T47D (cell line): ENCODE measurements around the gene GNG5.
A peak's percentile ranks its signal among the peaks of the same experiment; 100 is the strongest.
"Not testable (repeated sequence)": the region's sequence is repeated elsewhere in the genome, so short reads cannot be mapped to it uniquely, and the experiment has no call there.

Experiments used
- DNase-seq, 2 experiments: peaks; one replicate each; pipeline versions ENCODE4 v3.0.0 to v3.0.0-alpha.2; 2011 to 2012; ENCODE audit warnings: low read depth in 1 of 2, low spot score in 1 of 2
- JUND ChIP-seq: IDR thresholded peaks from 2 replicates; pipeline ENCODE4 v1.6.1; 2012; ENCODE audit warnings: low read depth
- in situ Hi-C: cut with HindIII; loops from 2 replicates; pipeline ENCODE4 v1.10.0; 2016; ENCODE audit warnings: low sequenced_read_pairs, low pct_unique_long_range_greater_than_20kb

The GNG5 gene

DNA sequence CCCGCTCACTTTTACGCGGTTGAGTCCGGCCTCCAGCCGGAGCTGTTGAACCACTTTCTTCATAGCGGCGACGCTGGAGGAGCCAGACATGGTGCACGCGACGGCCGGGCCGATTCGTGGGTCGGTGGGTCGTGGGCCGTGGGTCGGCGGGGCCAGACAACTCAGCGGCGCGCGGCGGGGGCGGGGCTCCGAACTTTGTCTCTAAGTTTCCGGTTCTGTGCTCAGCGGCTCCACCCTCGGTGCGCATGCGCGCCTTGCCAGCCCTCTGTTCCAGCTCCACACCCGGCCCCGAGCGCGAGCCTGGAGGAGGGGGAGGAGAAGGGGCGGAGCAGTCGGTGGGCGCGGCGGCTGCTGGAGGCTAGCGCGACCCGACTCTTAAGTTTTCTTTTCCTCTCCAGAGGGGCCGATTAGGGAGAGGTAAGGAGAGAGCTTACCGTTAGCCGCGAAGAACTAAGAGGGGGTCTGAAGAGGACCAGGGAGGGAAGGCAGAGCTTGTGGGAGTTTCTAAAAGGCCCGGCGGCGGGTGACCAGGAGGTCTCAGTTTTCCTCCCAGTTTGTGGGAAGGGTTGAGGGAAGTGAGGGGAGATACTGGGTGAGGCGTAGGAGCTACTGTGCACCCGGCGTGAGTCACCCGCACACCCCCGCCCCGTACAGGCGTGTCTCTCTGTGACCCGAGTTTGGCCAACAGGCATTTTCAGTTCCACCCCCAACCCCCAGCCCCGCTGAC lies at the start of gene GNG5, which contains the start of gene SPATA1:
TSS of gene GNG5 (minus strand) at position 580 of the 727 bp plus-strand sequence. CDS start at position 90, 490 bp downstream.
TSS of gene SPATA1 (plus strand) at position 385 of the 727 bp plus-strand sequence. CDS start 9,974 bp downstream, outside the sequence.
- DNase-seq = peak; percentile 84 to 94
- TF ChIP-seq JUND = no peak
- in situ Hi-C loops = no loop called here

DNA sequence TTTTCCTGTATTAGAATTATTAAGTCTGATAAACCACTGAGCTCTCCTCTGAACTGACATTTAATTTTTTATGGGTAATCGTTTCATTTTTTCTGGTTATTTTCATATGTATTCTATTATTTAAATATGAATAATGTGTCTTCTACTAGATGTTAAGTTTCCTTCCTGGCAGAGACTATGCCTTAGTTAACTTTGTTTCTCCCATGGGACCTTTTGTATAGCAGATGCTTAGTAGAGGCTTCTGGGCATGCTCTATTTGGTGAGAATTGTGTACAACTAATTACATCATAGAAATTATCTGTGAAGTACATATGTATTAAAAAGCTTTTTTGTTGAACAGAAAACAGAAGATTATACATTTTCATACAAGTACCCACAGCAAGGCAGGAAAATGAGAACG lies 44.4 kb upstream of the GNG5 start:
- in situ Hi-C loops = no loop called here
- no peak for TF ChIP-seq JUND
- no peak for DNase-seq

DNA sequence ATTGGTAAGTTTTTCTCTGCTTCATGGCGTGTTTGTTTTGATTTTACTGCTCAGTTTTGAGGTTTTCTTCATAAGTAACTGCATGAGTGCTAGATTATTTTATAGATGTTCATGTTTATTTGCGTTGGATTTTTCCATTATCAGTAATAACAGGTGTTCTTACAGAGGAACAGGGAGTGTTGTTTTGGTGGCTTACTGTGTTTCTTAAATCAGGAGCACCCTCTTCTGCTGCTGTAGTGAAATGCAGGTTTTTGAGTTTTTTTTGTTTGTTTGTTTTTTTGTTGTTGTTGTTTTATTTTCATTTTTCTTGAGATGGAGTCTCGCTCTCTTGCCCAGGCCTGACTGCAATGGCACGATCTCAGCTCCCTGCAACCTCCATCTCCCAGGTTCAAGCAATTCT lies 35.3 kb upstream of the GNG5 start:
- no peak for TF ChIP-seq JUND
- in situ Hi-C loops = no loop called here
- DNase-seq = peak in 1 of 2 experiments; percentile 22

DNA sequence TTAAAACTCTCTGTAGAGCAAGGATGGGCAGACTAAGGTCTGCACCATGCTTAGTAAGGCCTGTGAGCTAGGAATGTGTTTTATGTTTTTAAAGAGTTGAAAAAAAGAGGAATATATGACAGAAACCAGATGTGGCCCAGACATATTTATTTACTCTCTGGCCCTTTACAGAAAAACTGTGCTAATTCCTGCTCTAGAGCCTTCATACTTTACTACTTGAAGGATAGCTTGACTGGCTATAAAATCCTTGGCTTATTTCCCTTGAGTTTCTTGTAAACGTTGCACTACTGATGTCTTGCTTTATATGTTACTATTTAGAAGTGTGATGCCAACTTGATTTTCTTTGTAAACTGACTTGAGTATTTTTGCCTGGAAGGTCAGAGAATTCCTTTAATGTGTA lies 34.4 kb upstream of the GNG5 start:
- DNase-seq = no peak
- no peak for TF ChIP-seq JUND
- in situ Hi-C loops = no loop called here

DNA sequence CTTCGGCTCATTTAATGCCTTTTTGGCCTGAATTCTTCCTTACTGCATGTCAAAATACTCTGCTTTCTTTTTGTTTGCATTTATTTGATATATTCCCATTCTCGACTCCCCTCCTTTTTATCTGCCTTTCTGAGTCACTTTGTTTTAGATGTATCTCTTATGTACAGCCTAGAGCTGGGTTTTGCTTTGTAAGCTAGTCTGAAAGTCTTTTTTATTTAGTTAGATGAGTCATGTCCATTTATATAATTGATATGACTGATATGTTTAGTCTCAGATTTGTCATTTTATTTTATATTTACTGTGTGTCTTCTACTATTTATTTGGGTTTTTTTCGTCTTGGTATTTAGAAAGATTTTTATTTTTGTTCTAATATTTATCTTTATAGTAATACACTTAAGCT lies 33.6 kb upstream of the GNG5 start:
- no peak for TF ChIP-seq JUND
- in situ Hi-C loops = no loop called here
- DNase-seq = no peak

DNA sequence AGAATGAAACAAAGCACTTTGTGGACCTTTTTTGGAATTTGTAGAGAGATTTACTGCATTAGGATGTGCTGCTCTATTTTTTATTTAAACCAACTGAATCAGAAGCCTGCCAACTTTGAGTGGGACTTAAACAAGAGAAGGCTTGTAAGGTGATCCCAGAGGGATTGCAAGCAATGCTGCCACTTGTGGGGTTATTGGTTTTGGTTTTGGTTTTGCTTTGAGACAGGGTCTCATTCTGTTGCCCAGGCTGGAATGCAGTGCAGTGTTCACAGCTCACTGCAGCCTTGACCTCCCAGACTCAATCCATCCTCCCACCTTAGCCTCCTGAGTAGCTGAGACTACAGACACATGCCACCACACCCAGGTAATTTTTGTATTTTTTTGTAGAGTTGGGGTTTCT lies 32.2 kb upstream of the GNG5 start:
- no peak for TF ChIP-seq JUND
- DNase-seq = no peak
- in situ Hi-C loops = no loop called here

DNA sequence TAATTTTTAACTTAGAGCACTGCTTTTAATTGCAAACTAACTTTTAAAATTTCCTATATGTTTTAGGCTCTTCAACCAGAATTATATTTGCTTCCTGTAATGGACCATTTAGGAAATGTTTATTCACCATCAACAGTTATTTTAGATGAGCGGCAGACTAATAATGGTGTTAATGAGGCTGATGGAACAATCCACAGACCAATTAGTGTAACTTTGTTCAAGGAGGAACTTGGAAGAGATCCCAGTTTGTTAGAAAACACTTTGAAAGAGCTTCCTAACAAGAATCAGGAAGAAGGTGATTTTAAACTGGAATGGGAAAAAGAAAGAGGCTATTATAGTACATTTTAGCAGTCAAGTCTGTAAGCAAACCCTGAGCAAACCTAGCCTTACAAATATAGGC lies 19.4 kb upstream of the GNG5 start:
- no peak for TF ChIP-seq JUND
- in situ Hi-C loops = no loop called here
- no peak for DNase-seq

DNA sequence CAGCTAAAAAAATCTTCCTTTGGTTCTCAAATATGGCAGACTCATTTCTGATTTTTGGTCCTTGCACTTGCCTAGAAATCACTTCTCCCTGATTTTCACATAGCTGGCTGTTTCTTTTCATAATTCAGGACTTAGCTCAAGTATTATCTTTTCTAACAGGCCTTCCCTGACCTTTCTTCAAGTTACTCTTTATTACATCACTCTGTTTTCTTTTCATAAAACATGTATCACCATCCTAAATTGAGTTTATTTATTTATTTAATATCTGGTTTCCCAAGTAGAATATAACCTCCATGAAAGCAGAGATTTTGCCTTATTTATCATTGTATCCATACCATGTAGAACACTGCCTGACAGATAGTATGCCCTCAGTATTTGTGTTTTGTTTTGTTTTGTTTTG lies 18.2 kb upstream of the GNG5 start:
- DNase-seq = no peak
- TF ChIP-seq JUND = no peak
- in situ Hi-C loops = no loop called here

DNA sequence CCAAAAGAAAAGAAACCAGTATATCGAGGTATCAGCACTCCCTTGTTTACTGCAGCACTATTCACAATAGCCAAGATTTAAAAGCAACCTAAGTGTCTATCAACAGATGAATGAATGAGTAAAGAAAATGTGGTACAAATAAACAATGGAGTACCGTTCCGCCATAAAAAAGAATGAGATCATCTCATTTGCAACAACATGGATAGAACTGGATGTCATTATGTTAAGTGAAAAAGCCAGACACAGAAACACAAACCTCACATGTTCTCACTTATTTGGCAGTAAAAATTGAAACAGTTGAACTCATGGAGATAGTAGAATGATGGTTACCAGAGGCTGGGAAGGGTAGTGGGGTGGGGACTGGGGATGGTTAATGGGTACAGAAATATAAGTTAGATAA lies 4.3 kb upstream of the GNG5 start:
- TF ChIP-seq JUND = no peak
- DNase-seq = no peak
- in situ Hi-C loops = no loop called here

DNA sequence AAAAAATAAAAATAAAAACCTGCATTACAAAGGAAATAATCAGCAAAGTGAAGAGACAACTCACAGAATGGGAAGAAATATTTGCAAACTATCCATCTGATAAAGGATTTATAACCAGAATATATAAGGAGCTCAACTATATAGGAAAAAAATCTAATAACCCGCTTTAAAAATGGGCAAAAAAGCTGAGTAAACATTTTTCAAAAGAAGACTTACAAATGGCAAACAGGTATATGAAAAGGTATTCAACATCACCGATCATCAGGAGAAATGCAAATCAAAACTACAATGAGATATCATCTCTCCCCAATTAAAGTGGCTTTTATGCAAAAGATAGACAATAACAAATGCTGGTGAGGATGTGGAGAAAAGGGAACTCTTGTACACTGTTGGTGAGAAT lies 3.8 kb upstream of the GNG5 start:
- in situ Hi-C loops = no loop called here
- no peak for TF ChIP-seq JUND
- DNase-seq = no peak

DNA sequence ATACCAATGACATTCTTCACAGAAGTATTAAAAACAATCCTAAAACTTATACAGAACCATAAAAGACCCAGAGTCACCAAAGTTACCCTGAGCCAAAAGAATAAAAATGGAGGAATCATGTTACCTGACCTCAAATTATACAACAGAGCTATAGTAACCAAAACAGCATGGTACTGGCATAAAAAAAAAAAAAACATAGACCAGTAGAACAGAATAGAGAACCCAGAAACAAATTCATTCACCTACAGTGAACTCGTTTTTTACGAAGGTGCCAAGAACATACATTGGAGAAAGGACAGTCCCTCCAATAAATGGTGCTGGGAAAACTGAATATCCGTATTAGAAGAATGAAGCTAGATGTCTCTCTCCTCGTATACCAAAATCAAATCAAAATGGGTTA lies 2.6 kb upstream of the GNG5 start:
- no peak for TF ChIP-seq JUND
- in situ Hi-C loops = no loop called here

DNA sequence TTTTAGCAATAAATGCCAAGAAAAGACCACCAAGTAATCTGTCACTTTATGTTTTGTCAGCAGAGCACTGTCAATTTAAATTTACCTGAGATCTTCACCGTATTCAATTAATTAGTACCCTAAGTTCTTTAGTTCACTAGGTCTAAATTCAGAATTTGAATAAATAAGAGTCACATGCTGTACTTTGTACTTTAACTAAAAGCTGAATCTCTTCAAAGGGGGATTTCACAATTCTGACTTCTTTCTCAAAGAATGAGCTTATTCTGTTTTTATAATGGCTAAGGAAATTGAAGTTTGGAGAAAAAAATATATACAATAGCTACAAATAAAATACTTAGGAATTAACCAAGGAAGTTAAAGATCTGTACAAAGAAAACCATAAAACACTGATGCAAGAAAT lies 2.1 kb upstream of the GNG5 start:
- in situ Hi-C loops = no loop called here
- no peak for DNase-seq

More for the DNA sequence above, 2.6 kb upstream of the GNG5 start:
- no peak for DNase-seq

DNA sequence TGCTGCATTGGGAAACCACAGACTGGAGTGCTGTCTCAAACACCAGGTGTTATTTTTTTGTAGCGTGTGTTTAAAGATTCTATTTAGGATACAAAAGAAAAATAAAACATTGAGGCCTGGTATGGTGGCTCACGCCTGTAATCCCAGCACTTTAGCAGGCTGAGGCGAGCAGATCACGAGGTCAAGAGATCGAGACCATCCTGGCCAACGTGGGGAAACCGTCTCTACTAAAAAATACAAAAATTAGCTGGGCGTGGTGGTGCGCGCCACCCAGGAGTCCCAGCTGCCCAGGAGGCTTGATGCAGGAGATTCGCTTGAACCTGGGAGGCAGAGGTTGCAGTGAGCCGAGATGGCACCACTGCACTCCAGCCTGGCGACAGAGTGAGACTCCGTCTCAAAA lies 1.5 kb upstream of the GNG5 start:
- DNase-seq, in situ Hi-C loops: not testable (repeated sequence)

More for the DNA sequence above, 2.1 kb upstream of the GNG5 start:
- no peak for TF ChIP-seq JUND

DNA sequence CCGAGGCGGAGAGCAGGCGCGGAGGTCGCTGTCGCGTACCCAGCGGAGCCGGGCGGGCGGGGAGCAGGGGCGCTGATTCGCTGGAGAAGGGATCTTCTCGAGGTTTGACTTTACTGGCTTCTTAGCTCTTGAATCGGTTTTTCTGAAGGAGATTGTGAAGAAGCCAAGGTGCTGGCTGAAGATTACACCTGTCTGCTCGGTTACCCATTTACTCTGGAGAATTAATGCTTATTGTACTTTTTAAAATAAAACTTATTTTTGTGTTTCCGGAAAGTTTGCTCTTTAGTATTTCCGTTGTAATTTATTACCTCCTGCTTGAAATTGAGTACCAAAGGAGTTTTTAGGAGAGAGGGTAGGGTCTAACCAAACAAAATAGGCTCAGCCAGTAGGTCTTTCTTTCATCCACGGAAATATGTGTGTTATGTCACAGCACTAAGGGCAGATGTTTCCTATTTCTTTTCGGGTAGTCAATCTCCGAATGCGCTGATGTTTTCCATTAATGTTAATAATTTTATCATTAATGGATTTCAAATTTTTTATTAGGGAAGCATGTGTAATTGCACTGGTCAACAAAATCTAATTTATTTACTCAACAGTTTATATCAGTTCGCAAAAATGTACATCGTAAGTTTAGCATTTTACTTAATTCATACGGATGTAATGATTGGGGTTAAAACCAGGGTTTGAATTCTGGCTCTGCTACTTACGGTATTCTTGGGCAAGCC lies 510 bp upstream of the GNG5 start:
- in situ Hi-C loops = no loop called here
- peak in 1 of 2 experiments; percentile 4 for DNase-seq
- TF ChIP-seq JUND = no peak
